NCI-H1436 (cell line): Measurements from ENCODE around the gene KAZN.
"Not testable (repeated sequence)": the region's sequence is repeated elsewhere in the genome, so short reads cannot be mapped to it uniquely, and the experiment has no call there.

Source experiments
- DNase-seq: peaks from one replicate; lab custom pipeline; 2025; lab: John Stamatoyannopoulos, UW

KAZN gene

GRCh38 chr1:14598498-14599182 is at the start of gene KAZN:
KAZN (plus strand) TSS chr1:14598685.
- DNase-seq = peak; percentile 58

GRCh38 chr1:14549897-14550620 is 48.4 kb upstream of the KAZN start:
- no peak for DNase-seq

GRCh38 chr1:14551386-14551785 is 47.1 kb upstream of the KAZN start:
- no peak for DNase-seq

- no peak for DNase-seq
Observed at GRCh38 chr1:14552246-14552965, 46.1 kb upstream of the KAZN start.

- no peak for DNase-seq
Observed at GRCh38 chr1:14553711-14554110, 44.8 kb upstream of the KAZN start.

- no peak for DNase-seq
Observed at GRCh38 chr1:14555091-14555490, 43.4 kb upstream of the KAZN start.

- no peak for DNase-seq
Observed at GRCh38 chr1:14561014-14561693, 37.3 kb upstream of the KAZN start.

- no peak for DNase-seq
Observed at GRCh38 chr1:14565090-14565489, 33.4 kb upstream of the KAZN start.

GRCh38 chr1:14567056-14567455 is 31.4 kb upstream of the KAZN start:
- no peak for DNase-seq

GRCh38 chr1:14567903-14568302 is 30.6 kb upstream of the KAZN start:
- DNase-seq = no peak

- no peak for DNase-seq
Observed at GRCh38 chr1:14568716-14569355, 29.6 kb upstream of the KAZN start.

- no peak for DNase-seq
Observed at GRCh38 chr1:14570514-14570913, 28.0 kb upstream of the KAZN start.

GRCh38 chr1:14571810-14572767 is 26.4 kb upstream of the KAZN start:
- no peak for DNase-seq

- no peak for DNase-seq
Observed at GRCh38 chr1:14572861-14573260, 25.6 kb upstream of the KAZN start.

GRCh38 chr1:14576155-14576554 is 22.3 kb upstream of the KAZN start:
- DNase-seq = no peak

GRCh38 chr1:14577261-14577660 is 21.2 kb upstream of the KAZN start:
- no peak for DNase-seq

GRCh38 chr1:14578156-14578555 is 20.3 kb upstream of the KAZN start:
- no peak for DNase-seq

GRCh38 chr1:14580295-14580694 is 18.2 kb upstream of the KAZN start:
- not testable (repeated sequence) for DNase-seq

- DNase-seq = no peak
Observed at GRCh38 chr1:14580986-14581385, 17.5 kb upstream of the KAZN start.

GRCh38 chr1:14583788-14584187 is 14.7 kb upstream of the KAZN start:
- DNase-seq = no peak

GRCh38 chr1:14585728-14586127 is 12.8 kb upstream of the KAZN start:
- no peak for DNase-seq
